ENCODE data around the gene LCN15. TPM values are rescaled to one million over a fixed set of nuclear protein-coding genes. Genes with fewer than 3 reads are reported as not detected.

Gene LCN15
- total and polyA plus RNA-seq, 2 experiments from 2014 or later, result 0.76 to 0.90 TPM

DNA sequence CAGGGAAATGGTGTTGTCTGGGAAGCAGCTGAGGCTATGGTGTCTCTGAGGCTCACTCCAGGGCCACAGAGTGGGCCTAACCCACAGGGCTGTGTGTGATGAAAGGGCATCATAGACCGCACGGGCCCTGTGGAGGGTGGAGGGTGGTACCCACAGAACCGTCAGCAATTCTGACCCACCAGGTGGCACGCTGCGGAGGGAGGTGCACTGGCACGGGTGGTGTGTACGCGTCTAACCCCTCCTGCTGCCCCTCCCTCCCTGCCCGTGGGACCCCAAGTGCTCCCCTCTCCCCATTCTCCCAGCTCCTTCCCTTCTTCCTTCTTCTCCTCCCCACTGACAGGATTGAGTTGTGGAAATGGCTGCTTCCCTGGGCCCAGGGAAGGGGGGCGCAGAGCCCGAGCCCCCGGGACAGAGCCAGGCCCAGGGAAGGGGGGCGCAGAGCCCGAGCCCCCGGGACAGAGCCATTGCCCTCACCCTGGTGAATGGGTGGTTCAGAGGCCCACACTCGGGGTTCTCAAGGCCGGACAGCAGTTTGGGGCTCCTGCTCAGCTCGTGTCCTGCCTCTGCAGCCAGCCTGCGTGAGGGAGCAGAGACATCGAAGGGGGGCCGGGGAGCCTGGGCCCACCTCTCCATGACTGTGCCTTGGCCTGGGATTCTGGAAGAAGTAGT lies 28.4 kb downstream of the LCN15 start:
- H3F3A ChIP-seq (replicated peaks; ENCODE audit: low read depth), result no peaks in the 10 kb centered on the region
- ATAC-seq, result no peak
- H3K27ac Mint-ChIP-seq, result no peak overlapping the region

GRCh38 chr9:136734837-136735496 lies 29.4 kb downstream of the LCN15 start:
- no peak for DNase-seq (ENCODE audit: low spot score)
- Histone ChIP-seq H3K4me3 (no peak overlapping the region), H3K27me3 (ENCODE audit: insufficient read depth) (no peaks in the 10 kb centered on the region), H4K20me1 (replicated peaks; ENCODE audit: insufficient read depth) (no peaks in the 10 kb centered on the region), H3K79me2 (replicated peaks; ENCODE audit: insufficient read depth) (0 out of 2 replicates have a peak, but pooled peaks cover 7% of the 10 kb centered on the region), H3K4me2 (no peak overlapping the region), H3K4me1 (ENCODE audit: insufficient read depth) (no peaks in the 10 kb centered on the region), H3K27ac (ENCODE audit: low read depth) (no peak overlapping the region), H3K9me2 (ENCODE audit: insufficient read depth) (no peaks in the 10 kb centered on the region), H3K36me3 (ENCODE audit: insufficient read depth) (no peaks in the 10 kb centered on the region), H3F3A (replicated peaks; ENCODE audit: low read depth) (no peaks in the 10 kb centered on the region), H2AFZ (no peak overlapping the region)
- H3K27me3 Mint-ChIP-seq (ENCODE audit: insufficient read depth, low read depth, poor library complexity), result peaks cover 20% of the 10 kb centered on the region
- H3K27ac Mint-ChIP-seq, result no peak overlapping the region
- 0 out of 3 replicates have a peak, but pooled peaks cover 3% of the 10 kb centered on the region for H3K36me3 Mint-ChIP-seq (ENCODE audit: low read depth)
- no peak overlapping the region for H3K4me3 Mint-ChIP-seq
- H3K4me1 Mint-ChIP-seq, result no peaks in the 10 kb centered on the region; the same call in 2 of the 3 replicates
- H3K9me3 Mint-ChIP-seq, result no peaks in the 10 kb centered on the region; the same call in 1 of the 3 replicates
- TF ChIP-seq ETS1 (IDR thresholded peaks at IDR 0.05), result no peak
- TF ChIP-seq POLR2AphosphoS5 (IDR thresholded peaks at IDR 0.05; ENCODE audit: low read depth), result no peak
- no peak for TF ChIP-seq CREB1 (CRISPR knock-in tag; IDR thresholded peaks at IDR 0.05; ENCODE audit: low read depth)
- TF ChIP-seq, protein P1, sequence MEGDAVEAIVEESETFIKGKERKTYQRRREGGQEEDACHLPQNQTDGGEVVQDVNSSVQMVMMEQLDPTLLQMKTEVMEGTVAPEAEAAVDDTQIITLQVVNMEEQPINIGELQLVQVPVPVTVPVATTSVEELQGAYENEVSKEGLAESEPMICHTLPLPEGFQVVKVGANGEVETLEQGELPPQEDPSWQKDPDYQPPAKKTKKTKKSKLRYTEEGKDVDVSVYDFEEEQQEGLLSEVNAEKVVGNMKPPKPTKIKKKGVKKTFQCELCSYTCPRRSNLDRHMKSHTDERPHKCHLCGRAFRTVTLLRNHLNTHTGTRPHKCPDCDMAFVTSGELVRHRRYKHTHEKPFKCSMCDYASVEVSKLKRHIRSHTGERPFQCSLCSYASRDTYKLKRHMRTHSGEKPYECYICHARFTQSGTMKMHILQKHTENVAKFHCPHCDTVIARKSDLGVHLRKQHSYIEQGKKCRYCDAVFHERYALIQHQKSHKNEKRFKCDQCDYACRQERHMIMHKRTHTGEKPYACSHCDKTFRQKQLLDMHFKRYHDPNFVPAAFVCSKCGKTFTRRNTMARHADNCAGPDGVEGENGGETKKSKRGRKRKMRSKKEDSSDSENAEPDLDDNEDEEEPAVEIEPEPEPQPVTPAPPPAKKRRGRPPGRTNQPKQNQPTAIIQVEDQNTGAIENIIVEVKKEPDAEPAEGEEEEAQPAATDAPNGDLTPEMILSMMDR (conservative IDR thresholded peaks at IDR 0.05; ENCODE audit: low read depth in 2 of 2), result no peak
- TF ChIP-seq NANOG (IDR thresholded peaks at IDR 0.05; ENCODE audit: borderline replicate concordance), result no peak
- TF ChIP-seq ZNF331 (CRISPR knock-in tag; IDR thresholded peaks at IDR 0.05; ENCODE audit: low read depth), result no peak
- no peak for ATAC-seq

More for the DNA sequence above, 28.4 kb downstream of the LCN15 start:
- no peak overlapping the region for H3K4me2 ChIP-seq
- Mint-ChIP-seq H3K9me3 (no peaks in the 10 kb centered on the region; the same call in 1 of the 3 replicates), H3K36me3 (ENCODE audit: low read depth) (no peaks in the 10 kb centered on the region), H3K4me1 (no peaks in the 10 kb centered on the region; the same call in 2 of the 3 replicates), H3K4me3 (no peak overlapping the region), H3K27me3 (ENCODE audit: insufficient read depth, low read depth, poor library complexity) (peaks cover 20% of the 10 kb centered on the region)
- no peaks in the 10 kb centered on the region for H3K27me3 ChIP-seq (ENCODE audit: insufficient read depth)
- H3K9me2 ChIP-seq (ENCODE audit: insufficient read depth), result no peaks in the 10 kb centered on the region
- H3K27ac ChIP-seq (ENCODE audit: low read depth), result no peak overlapping the region
- no peaks in the 10 kb centered on the region for H3K4me1 ChIP-seq (ENCODE audit: insufficient read depth)
- H3K36me3 ChIP-seq (ENCODE audit: insufficient read depth), result no peaks in the 10 kb centered on the region
- TF ChIP-seq EZH2 (IDR thresholded peaks at IDR 0.05; ENCODE audit: low read depth, unreplicated experiment), result no peak
- no peak for TF ChIP-seq JUNB (IDR thresholded peaks at IDR 0.05; ENCODE audit: unreplicated experiment)
- TF ChIP-seq EZH2phosphoT487 (IDR thresholded peaks at IDR 0.05; ENCODE audit: unreplicated experiment), result no peak
- no peak for TF ChIP-seq POLR2AphosphoS5 (IDR thresholded peaks at IDR 0.05; ENCODE audit: low read depth)
- TF ChIP-seq REST (IDR thresholded peaks at IDR 0.05; ENCODE audit: unreplicated experiment), result no peak
- no peak for TF ChIP-seq CREB1 (CRISPR knock-in tag; IDR thresholded peaks at IDR 0.05; ENCODE audit: low read depth)
- TF ChIP-seq ZNF331 (CRISPR knock-in tag; IDR thresholded peaks at IDR 0.05; ENCODE audit: low read depth), result no peak
- TF ChIP-seq ZNF114 (CRISPR knock-in tag; IDR thresholded peaks at IDR 0.05), result no peak
- no peaks in the 10 kb centered on the region for H3K79me2 ChIP-seq (replicated peaks; ENCODE audit: insufficient read depth)
- DNase-seq (ENCODE audit: low spot score), result no peak
- no peak overlapping the region for H3K4me3 ChIP-seq
- no peaks in the 10 kb centered on the region for H4K20me1 ChIP-seq (replicated peaks; ENCODE audit: insufficient read depth)
- no peak overlapping the region for H2AFZ ChIP-seq
